ENCODE data around the gene B4GALNT4. TPM values are rescaled to one million over a fixed set of nuclear protein-coding genes. Genes with fewer than 3 reads are reported as not detected.

Gene B4GALNT4
- total and polyA plus RNA-seq, 2 experiments from 2014 or later: 35.8 to 94.4 TPM

- H3K36me3 ChIP-seq: no peaks in the 10 kb centered on the region
- no peak overlapping the region for H3K4me3 ChIP-seq
- no peak overlapping the region for H3K27ac ChIP-seq
- peaks cover 6% of the 10 kb centered on the region for H3K4me1 ChIP-seq (ENCODE audit: low read depth)
- no peak for DNase-seq (ENCODE audit: low read depth in 1 of 2, low spot score in 1 of 2)
- H3K9me3 ChIP-seq (ENCODE audit: low read depth): no peaks in the 10 kb centered on the region
- H3K27me3 ChIP-seq: no peaks in the 10 kb centered on the region
- no peak for TF ChIP-seq CTCF (IDR thresholded peaks at IDR 0.05; ENCODE audit: low read depth, low read length)
Measured at GRCh38 chr11:356610-357009, 12.7 kb upstream of the B4GALNT4 start.

- Histone ChIP-seq H3K9me3 (ENCODE audit: low read depth) (no peaks in the 10 kb centered on the region), H3K27ac (no peak overlapping the region), H3K36me3 (no peaks in the 10 kb centered on the region), H3K4me1 (ENCODE audit: low read depth) (peaks cover 6% of the 10 kb centered on the region), H3K4me3 (no peak overlapping the region), H3K27me3 (no peaks in the 10 kb centered on the region)
- DNase-seq (ENCODE audit: low read depth in 1 of 2, low spot score in 1 of 2): no peak
- TF ChIP-seq CTCF (IDR thresholded peaks at IDR 0.05; ENCODE audit: low read depth, low read length): no peak
Measured at GRCh38 chr11:357582-357981, 11.7 kb upstream of the B4GALNT4 start.

GRCh38 chr11:358129-358800, 11.0 kb upstream of the B4GALNT4 start:
- no peak for TF ChIP-seq CTCF (IDR thresholded peaks at IDR 0.05; ENCODE audit: low read depth, low read length)
- Histone ChIP-seq H3K4me3 (no peak overlapping the region), H3K9me3 (ENCODE audit: low read depth) (no peaks in the 10 kb centered on the region), H3K27me3 (no peaks in the 10 kb centered on the region), H3K27ac (no peak overlapping the region), H3K36me3 (no peaks in the 10 kb centered on the region), H3K4me1 (ENCODE audit: low read depth) (peaks cover 6% of the 10 kb centered on the region)
- DNase-seq (ENCODE audit: low read depth in 1 of 2, low spot score in 1 of 2): no peak

- Histone ChIP-seq H3K27ac (no peak overlapping the region), H3K36me3 (no peaks in the 10 kb centered on the region), H3K4me1 (ENCODE audit: low read depth) (peaks cover 6% of the 10 kb centered on the region), H3K4me3 (no peak overlapping the region), H3K9me3 (ENCODE audit: low read depth) (no peaks in the 10 kb centered on the region), H3K27me3 (no peaks in the 10 kb centered on the region)
- no peak for DNase-seq (ENCODE audit: low read depth in 1 of 2, low spot score in 1 of 2)
- no peak for TF ChIP-seq CTCF (IDR thresholded peaks at IDR 0.05; ENCODE audit: low read depth, low read length)
Measured at GRCh38 chr11:359181-359714, 10.1 kb upstream of the B4GALNT4 start.

- no peak for TF ChIP-seq CTCF (IDR thresholded peaks at IDR 0.05; ENCODE audit: low read depth, low read length)
- H3K27ac ChIP-seq: no peak overlapping the region
- no peaks in the 10 kb centered on the region for H3K36me3 ChIP-seq
- no peaks in the 10 kb centered on the region for H3K9me3 ChIP-seq (ENCODE audit: low read depth)
- no peak overlapping the region for H3K4me3 ChIP-seq
- no peak for DNase-seq (ENCODE audit: low read depth in 1 of 2, low spot score in 1 of 2)
- no peaks in the 10 kb centered on the region for H3K27me3 ChIP-seq
- H3K4me1 ChIP-seq (ENCODE audit: low read depth): peaks cover 2% of the 10 kb centered on the region
Measured at GRCh38 chr11:360326-361280, 8.7 kb upstream of the B4GALNT4 start.

All from cardiac muscle cell (in vitro differentiated cells and primary cell).